Hepatocyte (in vitro differentiated cells): ENCODE measurements around the gene MAB21L3. TPM values are rescaled to one million over a fixed set of nuclear protein-coding genes. Genes with fewer than 3 reads are reported as not detected.

ENCODE experiments used
- DNase-seq: peaks from one replicate; pipeline ENCODE4 v3.0.0-alpha.2; 2016; ENCODE audit warnings: low spot score
- H2AFZ ChIP-seq: fragments of 200-600 bp; sonication (generic); 2 replicates; pipeline ENCODE4 v1.6.0; 2016; ENCODE audit warnings: antibody characterized with exemption, mild to moderate bottlenecking
- H3K27ac ChIP-seq: fragments of 200-600 bp; sonication (generic); 2 replicates; pipeline ENCODE4 v1.5.1; 2016; ENCODE audit warnings: mild to moderate bottlenecking
- H3K27me3 ChIP-seq: fragments of 200-600 bp; sonication (generic); 2 replicates; pipeline ENCODE4 v1.6.1; 2016
- H3K36me3 ChIP-seq: fragments of 200-600 bp; sonication (generic); replicated peaks from 2 replicates; pipeline ENCODE4 v1.5.1; 2016; ENCODE audit warnings: low read depth; ENCODE audit not compliant: insufficient read depth
- H3K4me1 ChIP-seq: fragments of 200-600 bp; sonication (generic); 2 replicates; pipeline ENCODE4 v1.5.1; 2016; ENCODE audit warnings: mild to moderate bottlenecking, moderate library complexity; ENCODE audit not compliant: insufficient read depth
- H3K4me2 ChIP-seq: fragments of 200-600 bp; sonication (generic); 2 replicates; pipeline ENCODE4 v1.6.0; 2016
- H3K4me3 ChIP-seq: fragments of 200-600 bp; sonication (generic); 2 replicates; pipeline ENCODE4 v1.5.1; 2016; ENCODE audit warnings: mild to moderate bottlenecking
- H3K79me2 ChIP-seq: fragments of 200-600 bp; sonication (generic); 2 replicates; pipeline ENCODE4 v1.6.0; 2017; ENCODE audit warnings: mild to moderate bottlenecking
- H3K9me2 ChIP-seq: fragments of 200-600 bp; sonication (generic); replicated peaks from 2 replicates; pipeline ENCODE4 v1.6.0; 2017; ENCODE audit warnings: mild to moderate bottlenecking; ENCODE audit not compliant: insufficient read depth
- H3K9me3 ChIP-seq: fragments of 200-600 bp; sonication (generic); 2 replicates; pipeline ENCODE4 v1.5.1; 2016; ENCODE audit warnings: low read depth, mild to moderate bottlenecking
- H4K20me1 ChIP-seq: fragments of 200-600 bp; sonication (generic); 2 replicates; pipeline ENCODE4 v1.6.0; 2016; ENCODE audit warnings: mild to moderate bottlenecking; ENCODE audit not compliant: insufficient read depth, poor library complexity, severe bottlenecking
- EZH2 ChIP-seq: fragments of 200-600 bp; sonication (generic); IDR thresholded peaks from 2 replicates; pipeline ENCODE4 v1.6.1; 2016; ENCODE audit warnings: antibody characterized with exemption, mild to moderate bottlenecking, borderline replicate concordance
- EZH2phosphoT487 ChIP-seq: fragments of 200-600 bp; sonication (generic); IDR thresholded peaks from one replicate; pipeline ENCODE4 v1.6.1; 2018; ENCODE audit warnings: antibody characterized with exemption, mild to moderate bottlenecking, low read depth, moderate library complexity; ENCODE audit not compliant: unreplicated experiment, severe bottlenecking
- WGBS: methylation state at CpG from one replicate; pipeline ENCODE4 v1.1.6; 2016; ENCODE audit warnings: low lambda C conversion rate; ENCODE audit errors: missing lambda C conversion rate; 5-methylcytosine and 5-hydroxymethylcytosine counted together
- polyA plus RNA-seq: library from polyadenylated mRNA; unstranded; fragments of >200 nt; fragmentation: Nextera tagmentation; extraction: Ambion mirVana; gene quantifications from 2 replicates; pipeline ENCODE4 v1.2.1, GENCODE V29; 2016
- total RNA-seq: library from RNA; depleted of rRNA; stranded (reverse); fragments of >200 nt; gene quantifications from 2 replicates; pipeline ENCODE4 v1.2.3, GENCODE V29; 2014
- TF ChIP-seq, protein P1 (sequence below): fragments of 200-600 bp; sonication (generic); IDR thresholded peaks from 2 replicates; pipeline ENCODE4 v1.5.1; 2016; ENCODE audit warnings: antibody characterized with exemption, mild to moderate bottlenecking; ENCODE audit not compliant: poor library complexity

MAB21L3 gene
- total and polyA plus RNA-seq, 2 experiments from 2014 or later = 0.47 to 0.74 TPM

DNA sequence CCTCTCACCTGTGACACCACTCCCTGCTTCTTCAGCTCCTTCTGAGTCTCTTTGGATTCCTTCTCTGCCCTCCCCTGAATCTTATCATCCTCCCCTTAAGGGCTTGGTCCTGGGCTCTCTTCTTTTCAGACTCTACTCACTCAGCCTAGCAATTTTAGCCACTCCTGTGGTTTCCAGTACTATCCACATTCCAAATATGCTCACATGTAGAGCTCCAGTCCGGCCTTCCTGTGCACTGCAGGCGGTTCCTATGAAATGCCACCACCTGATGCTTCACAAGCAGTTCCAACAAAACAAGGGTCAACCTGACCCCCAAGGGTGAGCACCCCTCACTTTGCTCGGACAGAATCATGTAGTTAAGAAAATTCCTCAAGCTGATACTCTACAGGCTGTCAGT lies 35.9 kb downstream of the MAB21L3 start:
- no peaks in the 10 kb centered on the region for H3K4me1 ChIP-seq
- no peaks in the 10 kb centered on the region for H3K27me3 ChIP-seq
- no peaks in the 10 kb centered on the region for H3K9me2 ChIP-seq
- H3K9me3 ChIP-seq = peaks cover 6% of the 10 kb centered on the region
- H4K20me1 ChIP-seq = no peaks in the 10 kb centered on the region
- 79% methylated on average over 3 of the region's 3 CpGs for WGBS
- DNase-seq = no peak
- no peak for TF ChIP-seq EZH2phosphoT487
- no peak for TF ChIP-seq EZH2
- TF ChIP-seq, protein P1, sequence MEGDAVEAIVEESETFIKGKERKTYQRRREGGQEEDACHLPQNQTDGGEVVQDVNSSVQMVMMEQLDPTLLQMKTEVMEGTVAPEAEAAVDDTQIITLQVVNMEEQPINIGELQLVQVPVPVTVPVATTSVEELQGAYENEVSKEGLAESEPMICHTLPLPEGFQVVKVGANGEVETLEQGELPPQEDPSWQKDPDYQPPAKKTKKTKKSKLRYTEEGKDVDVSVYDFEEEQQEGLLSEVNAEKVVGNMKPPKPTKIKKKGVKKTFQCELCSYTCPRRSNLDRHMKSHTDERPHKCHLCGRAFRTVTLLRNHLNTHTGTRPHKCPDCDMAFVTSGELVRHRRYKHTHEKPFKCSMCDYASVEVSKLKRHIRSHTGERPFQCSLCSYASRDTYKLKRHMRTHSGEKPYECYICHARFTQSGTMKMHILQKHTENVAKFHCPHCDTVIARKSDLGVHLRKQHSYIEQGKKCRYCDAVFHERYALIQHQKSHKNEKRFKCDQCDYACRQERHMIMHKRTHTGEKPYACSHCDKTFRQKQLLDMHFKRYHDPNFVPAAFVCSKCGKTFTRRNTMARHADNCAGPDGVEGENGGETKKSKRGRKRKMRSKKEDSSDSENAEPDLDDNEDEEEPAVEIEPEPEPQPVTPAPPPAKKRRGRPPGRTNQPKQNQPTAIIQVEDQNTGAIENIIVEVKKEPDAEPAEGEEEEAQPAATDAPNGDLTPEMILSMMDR = no peak
- H3K36me3 ChIP-seq = no peaks in the 10 kb centered on the region
- H3K27ac ChIP-seq = no peak overlapping the region
- no peak overlapping the region for H3K4me3 ChIP-seq
- no peak overlapping the region for H3K4me2 ChIP-seq
- H2AFZ ChIP-seq = no peak overlapping the region
- no peaks in the 10 kb centered on the region for H3K79me2 ChIP-seq

DNA sequence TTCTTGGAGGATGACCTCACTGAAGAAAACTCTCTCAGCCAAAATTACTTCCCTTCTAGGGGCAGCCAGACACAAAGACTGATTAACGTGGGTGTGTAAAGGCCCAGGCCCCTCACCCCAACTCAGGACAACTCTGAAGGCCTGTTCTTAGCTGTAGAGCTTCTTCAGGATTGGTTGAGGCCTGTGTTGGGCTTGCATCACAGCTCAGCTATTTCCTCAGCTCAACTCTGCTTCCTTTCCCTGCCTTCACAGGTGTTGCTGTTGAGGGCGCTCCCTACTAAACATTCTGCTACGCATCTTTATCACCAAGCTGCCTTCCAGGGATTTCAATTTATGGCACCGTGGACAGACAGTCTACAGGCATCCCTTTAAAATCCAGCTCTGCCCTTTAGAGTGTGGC lies 36.8 kb downstream of the MAB21L3 start:
- no peak for DNase-seq
- peaks cover 3% of the 10 kb centered on the region for H3K4me1 ChIP-seq
- H3K9me3 ChIP-seq = peaks cover 6% of the 10 kb centered on the region
- no peaks in the 10 kb centered on the region for H4K20me1 ChIP-seq
- no peak overlapping the region for H2AFZ ChIP-seq
- no peaks in the 10 kb centered on the region for H3K9me2 ChIP-seq
- H3K27ac ChIP-seq = no peak overlapping the region
- no peak overlapping the region for H3K4me2 ChIP-seq
- no peaks in the 10 kb centered on the region for H3K36me3 ChIP-seq
- H3K79me2 ChIP-seq = no peaks in the 10 kb centered on the region
- WGBS = 61% methylated on average over 4 of the region's 4 CpGs
- H3K4me3 ChIP-seq = no peak overlapping the region
- no peaks in the 10 kb centered on the region for H3K27me3 ChIP-seq
- TF ChIP-seq EZH2 (no peak), EZH2phosphoT487 (no peak)
- TF ChIP-seq, protein P1 = no peak

DNA sequence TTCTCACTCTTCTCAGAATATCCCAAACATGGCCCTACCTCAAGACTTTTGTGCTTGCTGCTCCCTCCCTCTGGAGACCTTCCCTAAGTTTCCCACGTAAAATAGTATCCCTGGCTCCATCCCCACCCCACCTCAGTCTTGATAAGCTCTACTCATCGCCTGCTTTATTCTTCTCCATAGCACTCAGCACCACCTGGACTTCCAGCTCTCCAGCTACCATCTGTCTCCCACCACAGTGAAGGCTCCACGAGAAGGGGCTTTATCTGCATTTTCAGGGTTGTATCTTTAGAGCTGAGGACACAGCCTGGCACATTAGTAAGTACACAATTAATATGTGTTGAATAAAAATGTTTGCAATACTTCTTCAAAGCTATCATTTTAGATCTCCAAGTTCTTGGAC lies 37.8 kb downstream of the MAB21L3 start:
- DNase-seq = no peak

More for the DNA sequence above, 37.8 kb downstream of the MAB21L3 start:
- no peaks in the 10 kb centered on the region for H4K20me1 ChIP-seq
- no peaks in the 10 kb centered on the region for H3K79me2 ChIP-seq
- H3K4me2 ChIP-seq = no peak overlapping the region
- no peak for TF ChIP-seq EZH2
- TF ChIP-seq, protein P1 = no peak
- no peak for TF ChIP-seq EZH2phosphoT487
- H3K9me2 ChIP-seq = no peaks in the 10 kb centered on the region
- WGBS = 82% methylated on average over 3 of the region's 3 CpGs
- H2AFZ ChIP-seq = no peak overlapping the region
- no peak overlapping the region for H3K27ac ChIP-seq
- peaks cover 3% of the 10 kb centered on the region for H3K9me3 ChIP-seq
- no peaks in the 10 kb centered on the region for H3K36me3 ChIP-seq
- H3K27me3 ChIP-seq = no peaks in the 10 kb centered on the region
- H3K4me3 ChIP-seq = no peak overlapping the region
- H3K4me1 ChIP-seq = peaks cover 10% of the 10 kb centered on the region
